Heart left ventricle (tissue), 13 donors: ENCODE measurements around the gene ZNF628.

Experiments used
- CTCF ChIP-seq, 12 donors: fragments of 200-600 bp; sonication (generic) in 4 of 12; IDR thresholded peaks; one replicate each; pipeline versions ENCODE4 v1.5.0 to v1.8.0; 2018 to 2022; ENCODE audit warnings: antibody characterized with exemption in 12 of 12, mild to moderate bottlenecking in 5 of 12
- POLR2A ChIP-seq, 2 donors: fragments of 450-650 bp; IDR thresholded peaks; one replicate each; pipeline ENCODE4 v1.6.1; 2017; ENCODE audit warnings: antibody characterized with exemption in 2 of 2, mild to moderate bottlenecking in 2 of 2, moderate library complexity in 2 of 2
- donor health status: ischemic (EF 13 %, LVEDD 7.1; RV severe dilation, severe dysfunction).
- donor health status: DM: no; HTN: yes; CAD: no.
- donor health status: DM: no; HTN: no; CAD: no.
- donor health status: ischemic (EF 25% LVEDD 6.9; RV normal size, moderate dysfunction).
- donor health status: ischemic (EF 25% LVEDD 5.7; RV mildly dilated, moderate dysfunction).
- donor health status: ischemic (EF 35%, LVEDD 5.7; RV mildly dilated, moderate dysfunction).
- donor health status: nonischemic (EF 11% LVEDD 7.7; RV severe dilation, severe dysfunction).
- donor health status: DM: yes; HTN: yes; CAD: no.
- donor health status: PGD.
- donor health status: ischemic (EF 29% LVEDD 5.4; RV normal size, mild dysfunction).
- donor health status: nonischemic (EF 23%, LVEDD 6.1; RV moderate dilation, normal function).

GRCh38 chr19:55460670-55461258 lies 15.7 kb upstream of the ZNF628 start:
- TF ChIP-seq CTCF (IDR thresholded peaks at IDR 0.05) (no peak), POLR2A (IDR thresholded peaks at IDR 0.05) (no peak)
